PC-9 (cell line): Measurements from ENCODE around the gene EPS8L2.

ENCODE experiments used
- EZH2 ChIP-seq: fragments of 200-600 bp; sonication (generic); IDR thresholded peaks from 2 replicates; pipeline ENCODE4 v1.8.0; 2017; ENCODE audit warnings: antibody characterized with exemption, low read depth
- TF ChIP-seq, protein P1 (sequence below): fragments of 200-600 bp; sonication (generic); conservative IDR thresholded peaks from 2 replicates; pipeline ENCODE4 v1.6.1; 2017; ENCODE audit warnings: mixed run types, antibody characterized with exemption, mild to moderate bottlenecking, moderate library complexity

DNA sequence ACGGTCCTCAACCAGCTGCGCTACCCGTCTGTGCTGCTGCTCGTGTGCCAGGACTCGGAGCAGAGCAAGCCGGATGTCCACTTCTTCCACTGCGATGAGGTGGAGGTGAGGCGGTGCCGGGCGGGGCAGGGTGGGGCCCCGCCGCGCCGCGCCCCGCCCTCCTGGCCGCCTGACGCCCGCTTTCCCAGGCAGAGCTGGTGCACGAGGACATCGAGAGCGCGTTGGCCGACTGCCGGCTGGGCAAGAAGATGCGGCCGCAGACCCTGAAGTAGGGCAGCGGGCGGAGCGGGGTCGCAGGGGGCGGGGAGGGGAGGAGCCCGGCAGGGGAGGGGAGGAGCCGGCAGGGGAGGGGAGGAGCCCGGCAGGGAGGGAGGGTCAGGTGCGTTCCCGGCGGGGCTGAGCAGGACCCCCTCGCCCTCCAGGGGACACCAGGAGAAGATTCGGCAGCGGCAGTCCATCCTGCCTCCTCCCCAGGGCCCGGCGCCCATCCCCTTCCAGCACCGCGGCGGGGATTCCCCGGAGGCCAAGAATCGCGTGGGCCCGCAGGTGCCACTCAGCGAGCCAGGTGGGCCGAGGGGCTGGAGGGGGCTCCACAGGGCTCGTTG lies 14.7 kb downstream of the EPS8L2 start:
- TF ChIP-seq, protein P1, sequence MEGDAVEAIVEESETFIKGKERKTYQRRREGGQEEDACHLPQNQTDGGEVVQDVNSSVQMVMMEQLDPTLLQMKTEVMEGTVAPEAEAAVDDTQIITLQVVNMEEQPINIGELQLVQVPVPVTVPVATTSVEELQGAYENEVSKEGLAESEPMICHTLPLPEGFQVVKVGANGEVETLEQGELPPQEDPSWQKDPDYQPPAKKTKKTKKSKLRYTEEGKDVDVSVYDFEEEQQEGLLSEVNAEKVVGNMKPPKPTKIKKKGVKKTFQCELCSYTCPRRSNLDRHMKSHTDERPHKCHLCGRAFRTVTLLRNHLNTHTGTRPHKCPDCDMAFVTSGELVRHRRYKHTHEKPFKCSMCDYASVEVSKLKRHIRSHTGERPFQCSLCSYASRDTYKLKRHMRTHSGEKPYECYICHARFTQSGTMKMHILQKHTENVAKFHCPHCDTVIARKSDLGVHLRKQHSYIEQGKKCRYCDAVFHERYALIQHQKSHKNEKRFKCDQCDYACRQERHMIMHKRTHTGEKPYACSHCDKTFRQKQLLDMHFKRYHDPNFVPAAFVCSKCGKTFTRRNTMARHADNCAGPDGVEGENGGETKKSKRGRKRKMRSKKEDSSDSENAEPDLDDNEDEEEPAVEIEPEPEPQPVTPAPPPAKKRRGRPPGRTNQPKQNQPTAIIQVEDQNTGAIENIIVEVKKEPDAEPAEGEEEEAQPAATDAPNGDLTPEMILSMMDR = no peak
- no peak for TF ChIP-seq EZH2
